Thoracic aorta (tissue), 2 donors: ENCODE results near the gene OR52K1. TPM values are rescaled to one million over a fixed set of nuclear protein-coding genes. Genes with fewer than 3 reads are reported as not detected.

Experiments used
- ATAC-seq: fragments of 150-250 bp; one replicate; pipeline ENCODE4 v1.8.0; 2017; ENCODE audit warnings: low read depth; ENCODE audit not compliant: insufficient number of reproducible peaks, low FRiP score
- DNase-seq: peaks from one replicate; pipeline ENCODE4 v3.0.0-alpha.2; 2020; ENCODE audit warnings: low spot score
- H3K27ac ChIP-seq, 2 donors: fragments of 200-600 bp; sonication (generic); 1 replicate in 1 of 2; 2 replicates in 1 of 2; pipeline ENCODE4 v1.5.1; 2016; ENCODE audit warnings: mild to moderate bottlenecking in 2 of 2, moderate library complexity in 2 of 2
- H3K27me3 ChIP-seq: fragments of 200-600 bp; sonication (generic); replicated peaks from 2 replicates; pipeline ENCODE4 v1.6.0; 2016; ENCODE audit warnings: mild to moderate bottlenecking; ENCODE audit not compliant: insufficient read depth
- H3K36me3 ChIP-seq: fragments of 200-600 bp; sonication (generic); one replicate; pipeline ENCODE4 v1.5.1; 2016
- H3K4me1 ChIP-seq, 2 donors: fragments of 200-600 bp; sonication (generic); 1 replicate in 1 of 2; 2 replicates in 1 of 2; pipeline versions ENCODE4 v1.5.1 to v1.6.0; 2016; ENCODE audit warnings: low read depth in 2 of 2, mild to moderate bottlenecking in 1 of 2; ENCODE audit not compliant: control insufficient read depth in 1 of 2
- H3K4me3 ChIP-seq: fragments of 200-600 bp; sonication (generic); 2 replicates; pipeline ENCODE4 v1.5.1; 2016; ENCODE audit warnings: mild to moderate bottlenecking
- H3K9me3 ChIP-seq: fragments of 200-600 bp; sonication (generic); 2 replicates; pipeline ENCODE4 v1.5.1; 2016
- CTCF ChIP-seq: fragments of 200-600 bp; sonication (generic); IDR thresholded peaks from one replicate; pipeline ENCODE4 v1.5.1; 2019; ENCODE audit warnings: antibody characterized with exemption
- total RNA-seq, 2 donors: library from RNA; depleted of rRNA; stranded (reverse); fragments of >200 nt; gene quantifications; one replicate each; pipeline versions ENCODE4 v1.1.0 to v1.2.3, GENCODE V29; 2016

Gene OR52K1
- total RNA-seq, 2 donors from 2014 or later = not detected

- H3K4me1 ChIP-seq = no peaks in the 10 kb centered on the region
- no peak for TF ChIP-seq CTCF
- H3K4me3 ChIP-seq = no peak within 1 kb of the TSS
- H3K27ac ChIP-seq = no peak within 1 kb of the TSS
- ATAC-seq (no peak), DNase-seq (no peak)
- H3K36me3 ChIP-seq = no peaks in the 10 kb centered on the region
- H3K9me3 ChIP-seq = no peaks in the 10 kb centered on the region
- H3K27me3 ChIP-seq = no peaks in the 10 kb centered on the region
Measured at GRCh38 chr11:4448995-4449394, 33.5 kb upstream of the OR52K1 start, which contains the start of gene OR52K2. Gene OR52K2, plus strand, starts transcription at chr11:4449295. Its CDS starts 45 bp downstream, at chr11:4449340.

GRCh38 chr11:4453118-4453517 lies 29.3 kb upstream of the OR52K1 start:
- no peak overlapping the region for H3K27ac ChIP-seq
- no peaks in the 10 kb centered on the region for H3K4me1 ChIP-seq
- H3K4me3 ChIP-seq = no peak overlapping the region
- no peaks in the 10 kb centered on the region for H3K27me3 ChIP-seq
- ATAC-seq = no peak
- H3K36me3 ChIP-seq = no peaks in the 10 kb centered on the region
- TF ChIP-seq CTCF = no peak
- H3K9me3 ChIP-seq = no peaks in the 10 kb centered on the region
- no peak for DNase-seq

GRCh38 chr11:4454021-4454420 lies 28.4 kb upstream of the OR52K1 start:
- Histone ChIP-seq H3K36me3 (no peaks in the 10 kb centered on the region), H3K4me1 (no peaks in the 10 kb centered on the region), H3K27me3 (no peaks in the 10 kb centered on the region), H3K27ac (no peak overlapping the region), H3K4me3 (no peak overlapping the region), H3K9me3 (no peaks in the 10 kb centered on the region)
- no peak for TF ChIP-seq CTCF
- DNase-seq (no peak), ATAC-seq (no peak)

- Histone ChIP-seq H3K9me3 (no peaks in the 10 kb centered on the region), H3K36me3 (no peaks in the 10 kb centered on the region), H3K4me3 (no peak overlapping the region), H3K27ac (no peak overlapping the region), H3K4me1 (no peaks in the 10 kb centered on the region), H3K27me3 (no peaks in the 10 kb centered on the region)
- ATAC-seq (no peak), DNase-seq (no peak)
- no peak for TF ChIP-seq CTCF
Measured at GRCh38 chr11:4455419-4455818, 27.0 kb upstream of the OR52K1 start.

- no peaks in the 10 kb centered on the region for H3K9me3 ChIP-seq
- ATAC-seq (no peak), DNase-seq (no peak)
- no peak overlapping the region for H3K27ac ChIP-seq
- TF ChIP-seq CTCF = no peak
- no peaks in the 10 kb centered on the region for H3K36me3 ChIP-seq
- H3K4me1 ChIP-seq = no peaks in the 10 kb centered on the region
- H3K27me3 ChIP-seq = no peaks in the 10 kb centered on the region
- no peak overlapping the region for H3K4me3 ChIP-seq
Measured at GRCh38 chr11:4459500-4459899, 22.9 kb upstream of the OR52K1 start.
